ENCODE data around the gene ATN1.
A peak's percentile ranks its signal among the peaks of the same experiment; 100 is the strongest.

ATN1 gene

DNA sequence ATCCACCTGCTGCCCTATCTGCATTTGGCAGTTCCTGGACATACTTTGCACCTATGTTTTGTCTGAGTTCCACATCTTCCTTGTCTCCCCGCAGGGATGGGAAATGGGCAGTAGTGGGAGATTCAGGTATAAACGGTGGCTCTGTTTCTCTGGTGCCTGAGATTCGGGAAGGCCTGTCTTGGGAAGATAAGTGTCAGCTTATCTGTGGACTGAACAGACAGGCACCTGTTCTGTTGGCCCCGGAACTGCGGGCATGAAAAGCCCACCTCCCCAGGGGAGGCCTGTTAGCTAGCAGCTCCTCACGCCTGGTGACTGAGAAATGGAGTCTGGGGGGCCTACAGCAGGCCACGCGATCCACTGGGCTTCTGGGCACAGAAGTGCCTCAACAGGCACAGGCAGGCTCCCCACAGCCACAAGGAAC lies 36.9 kb downstream of the ATN1 start:
- TF ChIP-seq, protein P1, sequence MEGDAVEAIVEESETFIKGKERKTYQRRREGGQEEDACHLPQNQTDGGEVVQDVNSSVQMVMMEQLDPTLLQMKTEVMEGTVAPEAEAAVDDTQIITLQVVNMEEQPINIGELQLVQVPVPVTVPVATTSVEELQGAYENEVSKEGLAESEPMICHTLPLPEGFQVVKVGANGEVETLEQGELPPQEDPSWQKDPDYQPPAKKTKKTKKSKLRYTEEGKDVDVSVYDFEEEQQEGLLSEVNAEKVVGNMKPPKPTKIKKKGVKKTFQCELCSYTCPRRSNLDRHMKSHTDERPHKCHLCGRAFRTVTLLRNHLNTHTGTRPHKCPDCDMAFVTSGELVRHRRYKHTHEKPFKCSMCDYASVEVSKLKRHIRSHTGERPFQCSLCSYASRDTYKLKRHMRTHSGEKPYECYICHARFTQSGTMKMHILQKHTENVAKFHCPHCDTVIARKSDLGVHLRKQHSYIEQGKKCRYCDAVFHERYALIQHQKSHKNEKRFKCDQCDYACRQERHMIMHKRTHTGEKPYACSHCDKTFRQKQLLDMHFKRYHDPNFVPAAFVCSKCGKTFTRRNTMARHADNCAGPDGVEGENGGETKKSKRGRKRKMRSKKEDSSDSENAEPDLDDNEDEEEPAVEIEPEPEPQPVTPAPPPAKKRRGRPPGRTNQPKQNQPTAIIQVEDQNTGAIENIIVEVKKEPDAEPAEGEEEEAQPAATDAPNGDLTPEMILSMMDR (IDR thresholded peaks at IDR 0.05; ENCODE audit: insufficient read depth, low read length, poor library complexity, severe bottlenecking) = no peak
- no peak for DNase-seq (ENCODE audit: extremely low read depth, insufficient read length)
- H3K36me3 ChIP-seq (ENCODE audit: control insufficient read depth, insufficient read depth, low read length) = peaks cover 46% of the 10 kb centered on the region
- no peak overlapping the region for H3K4me3 ChIP-seq (replicated peaks; ENCODE audit: low read depth, low read length)
- H3K27me3 ChIP-seq (replicated peaks; ENCODE audit: control insufficient read depth, insufficient read depth, low read length) = no peaks in the 10 kb centered on the region

DNA sequence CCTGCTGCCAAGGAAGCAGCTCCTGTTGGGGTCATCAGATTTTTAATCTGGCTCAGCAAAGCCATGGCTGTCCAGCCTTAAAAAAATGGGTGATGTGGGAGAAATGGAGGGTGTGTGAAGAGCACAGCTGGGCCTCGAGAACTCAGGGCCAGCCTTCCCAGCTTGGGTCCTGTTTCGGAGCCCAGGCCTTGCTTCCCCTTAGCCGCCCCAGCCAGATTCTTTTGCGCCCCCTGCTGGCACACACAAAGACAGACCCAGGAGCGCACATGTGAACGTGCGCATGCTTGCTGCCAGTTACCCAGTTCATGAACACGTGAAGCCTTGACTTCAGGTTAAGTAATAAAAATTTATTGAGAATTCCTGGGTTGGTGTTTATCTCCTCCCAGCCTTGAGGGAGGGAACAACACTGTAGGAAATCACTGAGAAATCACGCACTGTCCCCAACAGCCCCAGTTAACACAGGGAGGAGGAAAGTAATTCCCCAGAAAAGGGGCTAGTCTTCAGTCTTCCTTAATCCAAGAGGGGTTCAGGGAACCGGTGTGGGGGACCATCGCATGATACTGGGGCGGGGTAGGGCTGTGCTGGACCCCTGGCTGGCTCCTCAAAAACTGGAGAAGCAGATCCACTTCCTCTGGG lies 37.4 kb downstream of the ATN1 start:
- Histone ChIP-seq H3K27me3 (replicated peaks; ENCODE audit: control insufficient read depth, insufficient read depth, low read length) (no peaks in the 10 kb centered on the region), H3K36me3 (ENCODE audit: control insufficient read depth, insufficient read depth, low read length) (peaks cover 42% of the 10 kb centered on the region), H3K4me3 (replicated peaks; ENCODE audit: low read depth, low read length) (no peak overlapping the region)
- DNase-seq (ENCODE audit: extremely low read depth, insufficient read length) = peak; percentile 69
- TF ChIP-seq, protein P1 (IDR thresholded peaks at IDR 0.05; ENCODE audit: insufficient read depth, low read length, poor library complexity, severe bottlenecking) = peak; percentile 88

DNA sequence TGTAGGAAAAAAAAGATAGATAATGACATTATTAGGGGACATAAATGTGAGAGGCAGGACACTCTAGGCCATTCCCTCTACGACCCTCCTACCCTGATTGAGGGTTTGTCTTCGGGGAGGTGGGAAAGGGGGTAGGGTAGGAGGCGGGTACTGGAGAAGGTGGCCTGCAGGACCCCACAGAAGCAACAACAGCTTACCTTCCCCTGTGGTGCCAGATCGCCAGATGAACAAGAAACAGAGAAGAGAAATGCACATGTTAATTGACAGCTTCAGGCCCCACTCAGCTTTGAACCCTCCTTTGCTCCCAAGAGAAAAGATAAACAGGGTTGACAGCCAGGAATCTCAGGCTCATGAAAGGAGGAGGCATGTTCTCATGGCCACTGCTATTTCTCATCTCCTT lies 38.0 kb downstream of the ATN1 start:
- Histone ChIP-seq H3K36me3 (ENCODE audit: control insufficient read depth, insufficient read depth, low read length) (peaks cover 37% of the 10 kb centered on the region), H3K27me3 (replicated peaks; ENCODE audit: control insufficient read depth, insufficient read depth, low read length) (no peaks in the 10 kb centered on the region), H3K4me3 (replicated peaks; ENCODE audit: low read depth, low read length) (no peak overlapping the region)
- TF ChIP-seq, protein P1 (IDR thresholded peaks at IDR 0.05; ENCODE audit: insufficient read depth, low read length, poor library complexity, severe bottlenecking) = no peak
- DNase-seq (ENCODE audit: extremely low read depth, insufficient read length) = no peak

DNA sequence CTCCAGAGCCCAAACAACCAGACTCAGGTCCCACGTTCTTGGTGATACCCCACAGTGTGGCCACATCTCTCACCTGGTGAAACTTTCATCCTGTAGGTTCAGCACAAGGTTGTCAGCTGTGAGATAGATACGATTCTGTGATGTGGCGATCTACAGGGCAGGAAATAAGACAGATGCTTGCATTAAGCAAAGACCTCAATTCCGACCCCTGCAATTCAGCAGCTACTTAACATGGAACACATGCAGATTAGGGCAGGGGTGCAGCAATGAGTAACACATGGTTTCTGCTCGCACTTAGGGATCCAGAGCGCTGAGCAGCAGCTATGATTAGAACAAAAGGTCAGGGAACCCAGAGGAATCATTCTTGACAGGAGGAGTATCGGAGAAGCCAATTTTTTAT lies 38.6 kb downstream of the ATN1 start:
- TF ChIP-seq, protein P1 (IDR thresholded peaks at IDR 0.05; ENCODE audit: insufficient read depth, low read length, poor library complexity, severe bottlenecking) = no peak
- no peaks in the 10 kb centered on the region for H3K27me3 ChIP-seq (replicated peaks; ENCODE audit: control insufficient read depth, insufficient read depth, low read length)
- no peak overlapping the region for H3K4me3 ChIP-seq (replicated peaks; ENCODE audit: low read depth, low read length)
- peaks cover 33% of the 10 kb centered on the region for H3K36me3 ChIP-seq (ENCODE audit: control insufficient read depth, insufficient read depth, low read length)
- no peak for DNase-seq (ENCODE audit: extremely low read depth, insufficient read length)

DNA sequence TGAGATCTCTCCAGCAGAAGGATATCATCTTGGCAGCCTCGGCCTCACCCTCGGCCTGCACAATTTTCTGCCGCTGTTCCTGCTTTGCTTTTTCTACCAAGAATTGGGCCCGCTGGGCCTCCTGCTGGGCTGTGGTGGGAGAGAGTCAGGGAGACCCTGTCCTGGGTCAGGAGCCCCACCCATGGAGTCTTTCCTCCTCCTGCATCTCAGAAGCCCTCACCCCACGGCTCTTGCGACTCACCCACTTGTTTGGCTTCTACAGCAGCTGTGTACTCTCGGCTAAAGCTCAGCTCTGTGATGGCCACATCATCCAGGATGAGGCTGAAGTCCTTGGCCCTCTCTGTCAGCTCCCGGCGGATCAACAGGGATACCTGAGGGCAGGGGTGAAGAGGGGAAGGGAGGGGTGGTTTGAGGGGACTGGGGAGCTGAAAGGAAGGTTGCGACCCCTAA lies 39.9 kb downstream of the ATN1 start:
- TF ChIP-seq, protein P1 (IDR thresholded peaks at IDR 0.05; ENCODE audit: insufficient read depth, low read length, poor library complexity, severe bottlenecking) = no peak
- peaks cover 34% of the 10 kb centered on the region for H3K36me3 ChIP-seq (ENCODE audit: control insufficient read depth, insufficient read depth, low read length)

DNA sequence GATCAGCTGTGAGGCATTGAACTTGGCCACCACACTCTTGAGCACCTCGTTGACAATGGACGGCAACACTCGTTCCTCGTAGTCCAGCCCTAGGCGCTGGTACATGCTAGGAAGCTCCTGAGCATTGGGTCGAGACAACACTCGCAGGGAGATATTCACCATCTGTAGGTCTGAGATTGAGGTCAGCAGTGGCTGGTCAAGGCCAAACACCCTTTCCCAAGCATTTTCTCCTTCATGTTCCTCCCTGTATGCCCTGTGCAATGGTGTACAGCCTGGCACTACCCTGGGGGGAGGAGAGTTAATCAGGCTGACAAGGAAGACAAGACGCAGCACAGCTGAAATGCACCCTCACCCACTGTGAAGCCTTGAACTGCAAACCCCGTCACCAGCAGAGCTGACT lies 40.7 kb downstream of the ATN1 start:
- Histone ChIP-seq H3K36me3 (ENCODE audit: control insufficient read depth, insufficient read depth, low read length) (peaks cover 36% of the 10 kb centered on the region), H3K27me3 (replicated peaks; ENCODE audit: control insufficient read depth, insufficient read depth, low read length) (no peaks in the 10 kb centered on the region), H3K4me3 (replicated peaks; ENCODE audit: low read depth, low read length) (peak overlapping the region; percentile 97; the same call in 1 of the 2 replicates)
- TF ChIP-seq, protein P1 (IDR thresholded peaks at IDR 0.05; ENCODE audit: insufficient read depth, low read length, poor library complexity, severe bottlenecking) = no peak
- no peak for DNase-seq (ENCODE audit: extremely low read depth, insufficient read length)

More for the DNA sequence above, 39.9 kb downstream of the ATN1 start:
- DNase-seq (ENCODE audit: extremely low read depth, insufficient read length) = no peak
- no peak overlapping the region for H3K4me3 ChIP-seq (replicated peaks; ENCODE audit: low read depth, low read length)
- no peaks in the 10 kb centered on the region for H3K27me3 ChIP-seq (replicated peaks; ENCODE audit: control insufficient read depth, insufficient read depth, low read length)
